Measurements from ENCODE around the gene STPG2. TPM values are rescaled to one million over a fixed set of nuclear protein-coding genes. Genes with fewer than 3 reads are reported as not detected.
"Not testable (repeated sequence)": the region's sequence is repeated elsewhere in the genome, so short reads cannot be mapped to it uniquely, and the experiment has no call there.

STPG2 gene
- total RNA-seq, 1 donor from 2014 or later = 0.15 TPM

- DNase-seq = no peak
- ATAC-seq = no peak
- intact Hi-C loops (cut with micrococcal nuclease) = no loop called here
These were observed 158.6 kb downstream of the STPG2 start for GRCh38 chr4:97984545-97985131.

GRCh38 chr4:97978791-97979488 lies 164.3 kb downstream of the STPG2 start:
- no peak for DNase-seq
- intact Hi-C loops (cut with micrococcal nuclease) = no loop called here
- no peak for ATAC-seq

DNA sequence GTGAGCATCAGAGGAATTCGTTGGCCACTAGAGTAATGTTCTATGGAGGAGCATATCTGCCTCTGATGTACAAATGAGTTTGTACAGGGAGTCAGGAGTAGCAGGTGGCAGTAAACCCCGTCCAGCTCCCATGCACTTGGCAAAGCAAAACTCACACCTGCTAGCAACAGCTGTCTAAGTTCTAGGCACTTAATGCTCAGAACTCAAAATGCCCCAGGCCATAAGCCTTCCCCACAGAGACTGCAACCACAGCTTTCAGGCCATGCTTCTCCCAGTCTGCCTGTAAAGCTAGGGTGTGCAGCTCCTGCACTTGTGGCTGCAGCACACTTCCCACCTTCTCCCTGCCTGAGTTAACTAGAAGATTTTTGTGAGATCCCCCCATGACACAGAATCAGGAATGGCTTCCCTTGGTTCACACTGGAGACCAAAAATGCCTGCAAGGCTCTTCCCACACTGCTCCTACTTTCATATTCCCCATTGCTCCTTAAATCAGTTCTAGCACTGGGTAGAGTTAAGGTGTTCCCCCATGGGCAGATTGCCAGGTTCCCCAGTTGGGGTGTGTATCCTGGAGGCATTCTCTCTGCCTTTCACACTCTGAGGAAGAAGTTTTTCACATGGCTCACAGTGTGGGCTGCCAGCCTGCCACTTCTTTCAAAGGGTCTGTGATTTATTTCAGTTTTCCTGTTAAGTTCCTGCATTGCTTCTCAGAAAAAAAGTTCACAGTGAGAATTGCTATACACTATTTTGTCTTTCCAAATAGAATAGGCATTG lies 189.9 kb downstream of the STPG2 start:
- no peak for DNase-seq

GRCh38 chr4:97952763-97953162 lies 190.5 kb downstream of the STPG2 start:
- no peak for DNase-seq
- no peak for ATAC-seq
- intact Hi-C loops (cut with micrococcal nuclease) = no loop called here

More for the DNA sequence above, 189.9 kb downstream of the STPG2 start:
- no peak for ATAC-seq
- intact Hi-C loops (cut with micrococcal nuclease) = no loop called here

DNA sequence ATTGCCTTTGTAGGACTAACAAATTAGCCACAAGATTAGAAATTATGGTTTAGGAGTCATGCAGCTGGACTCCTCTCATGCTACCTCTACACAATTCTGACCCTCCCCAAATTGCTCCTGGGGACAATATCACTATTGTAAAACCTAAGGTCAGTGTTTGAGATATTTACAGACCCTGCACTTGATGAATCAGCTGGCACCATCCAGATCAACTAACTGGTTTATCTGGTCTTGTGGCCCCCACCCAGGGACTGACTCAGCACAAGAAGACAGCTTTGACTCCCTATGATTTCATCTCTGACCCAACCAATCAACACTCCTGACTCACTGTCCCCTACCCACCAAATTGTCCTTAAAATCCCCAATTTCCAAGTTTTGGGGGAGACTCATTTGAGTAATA lies 192.4 kb downstream of the STPG2 start:
- intact Hi-C loops (cut with micrococcal nuclease) = no loop called here
- ATAC-seq = no peak
- no peak for DNase-seq

DNA sequence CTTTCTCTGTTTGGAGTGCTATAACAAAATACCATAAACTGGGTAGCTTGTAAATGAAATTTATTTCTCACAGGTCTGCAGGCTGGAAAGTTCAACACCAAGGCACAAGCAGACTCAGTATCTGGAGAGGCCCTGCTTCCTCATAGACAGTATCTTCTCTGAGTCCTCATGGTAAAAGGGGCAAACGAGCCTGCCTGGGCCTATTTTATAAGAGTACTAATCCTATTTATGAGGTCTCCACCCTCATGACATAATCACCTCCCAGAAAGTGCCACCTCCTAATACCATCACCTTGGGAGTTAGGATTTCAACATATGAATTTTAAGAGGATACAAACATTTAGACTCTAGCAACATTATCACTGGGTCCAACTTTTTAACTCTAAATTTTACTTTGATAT lies 200.3 kb downstream of the STPG2 start:
- intact Hi-C loops (cut with micrococcal nuclease) = no loop called here
- ATAC-seq (no peak), DNase-seq (no peak)

- intact Hi-C loops (cut with micrococcal nuclease) = no loop called here
- DNase-seq = no peak
- ATAC-seq = no peak
These were observed 201.1 kb downstream of the STPG2 start for GRCh38 chr4:97942137-97942536.

- intact Hi-C loops (cut with micrococcal nuclease) = no loop called here
- ATAC-seq = no peak
- DNase-seq = no peak
These were observed 205.1 kb downstream of the STPG2 start for GRCh38 chr4:97938141-97938540.

DNA sequence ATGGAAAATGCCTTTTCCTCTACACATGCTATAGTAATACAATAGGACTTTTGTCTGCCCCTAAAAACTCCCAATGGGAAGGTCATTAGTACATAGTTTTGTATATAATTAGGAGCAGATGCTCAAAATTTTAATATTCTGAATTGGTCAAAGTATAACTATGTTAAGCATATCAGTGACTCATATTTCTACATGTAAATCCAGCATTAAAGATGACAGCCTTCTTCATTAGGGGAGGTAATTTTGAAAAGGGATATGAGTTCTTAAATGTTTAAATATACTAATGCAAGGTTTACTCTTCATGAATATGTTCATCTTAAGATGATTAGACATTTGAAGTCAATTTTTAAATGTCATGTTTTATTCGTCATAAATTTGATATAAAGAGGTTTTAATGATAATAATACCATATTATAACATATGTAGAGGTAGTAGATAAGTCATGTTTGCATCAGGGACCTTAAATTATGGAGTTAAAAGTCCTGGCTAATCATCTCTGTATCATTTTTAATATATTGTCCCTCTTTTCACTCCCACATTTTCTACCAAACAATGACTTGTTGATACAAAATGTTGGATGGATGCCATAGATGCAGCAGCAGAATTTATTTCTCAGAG lies 218.8 kb downstream of the STPG2 start:
- no peak for DNase-seq
- ATAC-seq = no peak
- intact Hi-C loops (cut with micrococcal nuclease) = no loop called here

GRCh38 chr4:97923096-97923495 lies 220.2 kb downstream of the STPG2 start:
- DNase-seq (no peak), ATAC-seq (no peak)
- intact Hi-C loops (cut with micrococcal nuclease) = no loop called here

DNA sequence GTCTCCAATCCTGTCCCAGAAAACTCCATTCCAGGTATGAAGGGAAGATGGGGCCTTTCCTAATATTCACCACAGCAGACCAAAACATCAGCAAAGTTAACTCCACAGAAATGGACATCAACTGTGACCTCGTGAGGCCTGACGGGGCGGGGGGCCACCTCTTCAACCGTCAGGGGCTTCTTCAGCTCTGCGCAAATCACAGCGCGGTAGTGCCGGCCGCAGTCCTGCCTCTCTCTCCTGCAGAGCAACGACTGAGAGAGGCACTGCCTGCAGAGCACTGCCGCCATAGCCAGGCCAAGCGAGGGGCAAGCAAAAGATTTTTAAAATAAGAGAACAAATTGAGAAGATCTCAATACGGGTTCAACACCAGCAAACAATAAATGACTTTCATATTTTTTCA lies 226.2 kb downstream of the STPG2 start:
- intact Hi-C loops (cut with micrococcal nuclease) = no loop called here
- DNase-seq (no peak), ATAC-seq (no peak)

DNA sequence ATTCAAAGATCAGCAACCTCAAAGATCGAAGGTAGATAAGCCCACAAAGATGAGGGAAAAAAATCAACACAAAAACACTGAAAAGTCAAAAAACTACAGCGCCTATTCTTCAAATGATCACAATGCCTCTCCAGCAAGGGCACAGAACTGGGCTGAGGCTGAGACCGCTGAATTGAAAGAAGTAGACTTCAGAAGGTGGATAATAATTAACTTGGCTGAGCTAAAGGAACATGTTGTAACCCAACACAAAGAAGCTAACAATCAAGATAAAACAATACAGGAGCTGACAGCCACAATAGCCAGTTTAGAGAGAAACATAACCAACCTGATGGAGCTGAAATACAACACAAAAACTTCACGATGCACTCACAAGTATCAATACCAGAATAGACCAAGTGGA lies 231.1 kb downstream of the STPG2 start:
- intact Hi-C loops (cut with micrococcal nuclease) = no loop called here
- DNase-seq (no peak), ATAC-seq (no peak)

GRCh38 chr4:97911236-97911906 lies 231.9 kb downstream of the STPG2 start:
- DNase-seq = no peak
- no peak for ATAC-seq
- intact Hi-C loops (cut with micrococcal nuclease) = no loop called here

GRCh38 chr4:97910005-97910404 lies 233.3 kb downstream of the STPG2 start:
- no peak for ATAC-seq
- intact Hi-C loops (cut with micrococcal nuclease) = no loop called here
- no peak for DNase-seq

GRCh38 chr4:97903436-97904189 lies 239.7 kb downstream of the STPG2 start:
- intact Hi-C loops (cut with micrococcal nuclease); DNase-seq; ATAC-seq: not testable (repeated sequence)

- intact Hi-C loops (cut with micrococcal nuclease) = no loop called here
- DNase-seq (no peak), ATAC-seq (no peak)
These were observed 243.0 kb downstream of the STPG2 start for GRCh38 chr4:97900229-97900628.

- ATAC-seq = no peak
- DNase-seq = no peak
- intact Hi-C loops (cut with micrococcal nuclease) = no loop called here
These were observed 250.5 kb downstream of the STPG2 start for GRCh38 chr4:97892592-97893266.

DNA sequence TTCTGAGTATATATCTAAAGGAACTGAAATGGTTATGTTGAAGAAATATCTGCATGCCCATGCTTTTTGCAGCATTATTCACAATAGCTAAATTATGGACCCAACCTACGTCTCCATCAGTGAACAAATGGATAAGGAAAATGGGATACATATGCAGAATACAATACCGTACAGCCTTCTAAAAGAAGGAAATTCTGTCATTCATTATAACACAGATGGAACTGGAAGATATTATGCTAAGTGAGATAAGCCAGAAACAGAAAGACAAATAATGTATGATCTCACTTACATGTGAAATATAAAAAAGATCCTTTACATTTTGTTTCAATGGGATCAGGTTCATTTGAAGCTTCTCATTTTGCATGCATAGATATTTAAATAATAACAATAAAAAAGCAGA lies 263.3 kb downstream of the STPG2 start:
- no peak for ATAC-seq
- intact Hi-C loops (cut with micrococcal nuclease) = no loop called here

More for the DNA sequence above, 263.3 kb downstream of the STPG2 start:
- no peak for DNase-seq

Data from left ventricle myocardium superior (tissue), 1 donor.